ENCODE results near the gene RGS3.

The RGS3 gene

DNA sequence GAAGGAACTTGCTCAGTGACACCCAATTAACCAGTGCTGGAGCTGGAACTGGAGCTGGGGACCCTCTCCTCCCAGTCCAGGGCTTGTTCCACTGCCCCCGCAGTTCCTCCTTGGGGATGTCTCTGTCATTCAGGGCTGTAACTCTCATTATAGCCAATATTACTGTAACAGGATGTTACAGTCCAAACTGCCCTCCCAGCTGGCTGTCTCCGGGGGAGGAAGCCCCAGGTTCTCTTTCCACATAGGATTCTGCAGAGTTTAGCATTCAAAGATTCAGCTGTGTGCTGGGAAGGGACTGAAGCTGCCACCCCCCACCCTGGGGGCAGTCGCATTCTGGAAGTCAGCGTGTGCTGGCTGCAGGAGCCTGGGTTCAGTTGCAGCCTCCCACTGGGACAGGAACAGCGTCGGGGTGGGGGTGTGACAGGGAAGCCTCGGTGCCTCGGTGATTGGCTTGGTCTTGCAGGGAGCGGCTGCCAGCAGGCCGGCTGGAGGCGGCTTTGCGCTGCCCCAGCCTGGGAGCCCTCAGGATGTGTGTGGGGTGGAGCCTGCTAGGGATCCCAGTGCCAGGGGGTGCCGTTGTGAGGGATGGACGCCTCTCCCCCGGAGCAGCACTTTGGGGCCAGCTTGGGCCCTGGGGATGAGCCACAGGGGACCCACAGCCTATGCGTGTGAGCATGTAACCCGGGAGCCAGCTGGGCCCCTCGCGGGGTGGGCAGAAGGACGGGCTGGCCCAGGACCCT, 101.1 kb downstream of the RGS3 start:
- H3K4ac ChIP-seq (ENCODE audit: low read length): no peak overlapping the region
- peak overlapping the region; percentile 93 for H2AFZ ChIP-seq (ENCODE audit: low read length)
- no peak overlapping the region for H3K23ac ChIP-seq (ENCODE audit: low read depth, low read length, poor library complexity)
- H3K27me3 ChIP-seq (ENCODE audit: control insufficient read depth in 3 of 3, insufficient read depth in 3 of 3, low read depth in 1 of 3, low read length in 3 of 3): peaks cover 0 to 18% (median 0%) of the 10 kb centered on the region in 3 experiments
- H3K14ac ChIP-seq (ENCODE audit: low read length): no peak overlapping the region
- H3K36me3 ChIP-seq (replicated peaks in 1 of 2; ENCODE audit: control insufficient read depth in 2 of 2, insufficient read depth in 2 of 2, low read length in 2 of 2): no peaks in the 10 kb centered on the region
- H2BK15ac ChIP-seq (ENCODE audit: low read length): peak overlapping the region; percentile 65
- H3K9ac ChIP-seq (ENCODE audit: low read depth, low read length, poor library complexity): peak overlapping the region; percentile 76
- peak overlapping the region; percentile 58 for H3K4me2 ChIP-seq (ENCODE audit: insufficient read depth, low read length, poor library complexity, severe bottlenecking)
- peak overlapping the region; percentile 32 to 44 for H3K4me3 ChIP-seq (ENCODE audit: low read length in 2 of 2)
- H4K91ac ChIP-seq (ENCODE audit: low read depth, low read length, poor library complexity): no peak overlapping the region
- no peak overlapping the region for H2BK120ac ChIP-seq (ENCODE audit: low read depth, low read length)
- WGBS, 2 donors (ENCODE audit: extremely low coverage in 2 of 2, insufficient read length in 2 of 2, insufficient replicate concordance in 1 of 2): no CpG with 5 or more reads among the region's 20 CpGs
- no peak overlapping the region for H2AK5ac ChIP-seq (ENCODE audit: low read depth, low read length)
- no peak for DNase-seq (ENCODE audit: low spot score)
- no peak overlapping the region for H2BK5ac ChIP-seq (ENCODE audit: low read length)
- H3K79me1 ChIP-seq (ENCODE audit: low read depth, low read length): no peaks in the 10 kb centered on the region
- peak overlapping the region; percentile 88 for H3K18ac ChIP-seq (ENCODE audit: low read length)
- H3K4me1 ChIP-seq (ENCODE audit: control insufficient read depth in 2 of 2, insufficient read depth in 1 of 2, low read depth in 1 of 2, low read length in 2 of 2): peaks cover 20 to 24% of the 10 kb centered on the region in 2 donors
- no peak overlapping the region for H3K27ac ChIP-seq (replicated peaks; ENCODE audit: low read length)
- no peak overlapping the region for H4K8ac ChIP-seq (ENCODE audit: low read depth, low read length)
- H3K9me3 ChIP-seq (replicated peaks in 1 of 2; ENCODE audit: control insufficient read depth in 2 of 2, insufficient read depth in 1 of 2, low read depth in 1 of 2, low read length in 2 of 2): no peaks in the 10 kb centered on the region
- H2BK12ac ChIP-seq (ENCODE audit: low read length): no peak overlapping the region

DNA sequence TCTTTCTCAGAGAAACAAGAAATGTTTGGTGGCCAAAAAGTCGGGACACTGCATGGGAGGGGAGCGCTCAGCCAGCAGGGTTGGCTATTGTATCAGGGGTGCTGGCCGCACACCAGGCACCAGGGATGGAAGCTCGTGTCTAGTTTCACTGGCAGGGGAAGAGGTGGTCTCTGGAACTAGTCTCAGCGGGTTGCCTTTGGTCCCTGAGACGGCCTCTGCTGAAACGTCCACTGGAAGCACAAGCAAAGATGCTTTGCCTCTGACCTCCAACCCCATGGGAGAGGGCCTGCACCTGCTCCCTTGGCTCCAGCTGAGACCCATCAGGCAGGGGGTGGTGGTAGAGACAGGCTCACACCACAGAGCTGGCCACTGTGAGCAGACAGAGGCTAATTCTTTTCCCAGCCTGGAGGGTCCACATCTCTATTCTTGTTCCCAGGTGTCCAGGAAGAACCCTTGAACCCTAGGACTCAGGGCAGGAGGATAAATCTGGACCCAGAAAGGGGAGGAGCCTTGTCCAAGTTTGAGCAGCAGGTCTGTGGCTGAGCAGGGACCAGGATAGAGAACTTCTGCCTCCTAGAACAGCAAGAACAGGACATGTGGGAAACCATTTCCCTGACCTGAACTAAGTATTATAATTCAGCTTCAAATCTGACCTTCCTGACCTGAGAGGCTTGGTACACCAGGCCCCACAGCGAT, 102.6 kb downstream of the RGS3 start:
- H2BK5ac ChIP-seq (ENCODE audit: low read length): no peak overlapping the region
- no peaks in the 10 kb centered on the region for H3K9me3 ChIP-seq (replicated peaks in 1 of 2; ENCODE audit: control insufficient read depth in 2 of 2, insufficient read depth in 1 of 2, low read depth in 1 of 2, low read length in 2 of 2)
- H3K27ac ChIP-seq (replicated peaks; ENCODE audit: low read length): no peak overlapping the region
- H3K36me3 ChIP-seq (replicated peaks in 1 of 2; ENCODE audit: control insufficient read depth in 2 of 2, insufficient read depth in 2 of 2, low read length in 2 of 2): no peaks in the 10 kb centered on the region
- H2AFZ ChIP-seq (ENCODE audit: low read length): peak overlapping the region; percentile 6
- H2BK15ac ChIP-seq (ENCODE audit: low read length): no peak overlapping the region
- H3K18ac ChIP-seq (ENCODE audit: low read length): peak overlapping the region; percentile 34
- no peak overlapping the region for H4K8ac ChIP-seq (ENCODE audit: low read depth, low read length)
- no peak overlapping the region for H3K4ac ChIP-seq (ENCODE audit: low read length)
- H3K79me1 ChIP-seq (ENCODE audit: low read depth, low read length): no peaks in the 10 kb centered on the region
- no peak overlapping the region for H3K23ac ChIP-seq (ENCODE audit: low read depth, low read length, poor library complexity)
- no peak for DNase-seq (ENCODE audit: low spot score)
- no peak overlapping the region for H2BK120ac ChIP-seq (ENCODE audit: low read depth, low read length)
- peak overlapping the region in 1 of 2 donors; percentile 32 for H3K4me3 ChIP-seq (ENCODE audit: low read length in 2 of 2)
- no peak overlapping the region for H3K9ac ChIP-seq (ENCODE audit: low read depth, low read length, poor library complexity)
- no peak overlapping the region for H2AK5ac ChIP-seq (ENCODE audit: low read depth, low read length)
- H3K27me3 ChIP-seq (ENCODE audit: control insufficient read depth in 3 of 3, insufficient read depth in 3 of 3, low read depth in 1 of 3, low read length in 3 of 3): peaks cover 0 to 18% (median 0%) of the 10 kb centered on the region in 3 experiments
- H3K14ac ChIP-seq (ENCODE audit: low read length): no peak overlapping the region
- no peak overlapping the region for H2BK12ac ChIP-seq (ENCODE audit: low read length)
- no peak overlapping the region for H4K91ac ChIP-seq (ENCODE audit: low read depth, low read length, poor library complexity)
- H3K4me1 ChIP-seq (ENCODE audit: control insufficient read depth in 2 of 2, insufficient read depth in 1 of 2, low read depth in 1 of 2, low read length in 2 of 2): peaks cover 20 to 24% of the 10 kb centered on the region in 2 donors
- H3K4me2 ChIP-seq (ENCODE audit: insufficient read depth, low read length, poor library complexity, severe bottlenecking): no peak overlapping the region
- no CpG with 5 or more reads among the region's 8 CpGs for WGBS, 2 donors (ENCODE audit: extremely low coverage in 2 of 2, insufficient read length in 2 of 2, insufficient replicate concordance in 1 of 2)

DNA sequence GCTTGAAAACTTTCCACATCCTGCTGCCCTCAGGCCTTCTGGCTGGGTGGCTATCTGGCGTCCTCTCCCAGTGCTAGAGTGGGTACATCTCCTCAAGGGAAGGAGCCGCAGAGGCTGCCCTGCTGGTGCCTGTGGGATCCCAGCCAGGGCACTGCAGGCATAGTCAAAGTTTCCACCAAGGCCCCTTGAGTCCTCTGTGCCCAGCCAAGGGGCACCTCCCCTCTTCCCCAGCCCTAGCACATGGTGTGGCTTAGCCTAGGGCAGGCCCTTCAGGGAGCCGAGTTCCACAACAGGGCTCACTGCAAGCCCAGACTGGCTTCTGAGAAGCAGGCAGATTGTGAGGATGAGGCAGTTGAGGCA, 103.2 kb downstream of the RGS3 start:
- Histone ChIP-seq H3K4ac (ENCODE audit: low read length) (no peak overlapping the region), H3K14ac (ENCODE audit: low read length) (no peak overlapping the region), H3K4me2 (ENCODE audit: insufficient read depth, low read length, poor library complexity, severe bottlenecking) (no peak overlapping the region), H3K79me1 (ENCODE audit: low read depth, low read length) (no peaks in the 10 kb centered on the region), H3K4me3 (ENCODE audit: low read length in 2 of 2) (no peak overlapping the region), H2BK12ac (ENCODE audit: low read length) (no peak overlapping the region), H3K27me3 (ENCODE audit: control insufficient read depth in 3 of 3, insufficient read depth in 3 of 3, low read depth in 1 of 3, low read length in 3 of 3) (peaks cover 0 to 18% (median 0%) of the 10 kb centered on the region in 3 experiments), H4K8ac (ENCODE audit: low read depth, low read length) (no peak overlapping the region), H2BK120ac (ENCODE audit: low read depth, low read length) (no peak overlapping the region), H4K91ac (ENCODE audit: low read depth, low read length, poor library complexity) (no peak overlapping the region), H3K27ac (replicated peaks; ENCODE audit: low read length) (no peak overlapping the region), H2AK5ac (ENCODE audit: low read depth, low read length) (peak overlapping the region; percentile 83), H3K36me3 (replicated peaks in 1 of 2; ENCODE audit: control insufficient read depth in 2 of 2, insufficient read depth in 2 of 2, low read length in 2 of 2) (no peaks in the 10 kb centered on the region), H2BK15ac (ENCODE audit: low read length) (no peak overlapping the region), H3K9me3 (replicated peaks in 1 of 2; ENCODE audit: control insufficient read depth in 2 of 2, insufficient read depth in 1 of 2, low read depth in 1 of 2, low read length in 2 of 2) (no peaks in the 10 kb centered on the region), H3K18ac (ENCODE audit: low read length) (peak overlapping the region; percentile 80), H3K9ac (ENCODE audit: low read depth, low read length, poor library complexity) (no peak overlapping the region), H3K23ac (ENCODE audit: low read depth, low read length, poor library complexity) (peak overlapping the region; percentile 30), H2AFZ (ENCODE audit: low read length) (no peak overlapping the region), H3K4me1 (ENCODE audit: control insufficient read depth in 2 of 2, insufficient read depth in 1 of 2, low read depth in 1 of 2, low read length in 2 of 2) (peaks cover 20 to 24% of the 10 kb centered on the region in 2 donors), H2BK5ac (ENCODE audit: low read length) (no peak overlapping the region)
- no CpG with 5 or more reads among the region's 3 CpGs for WGBS, 2 donors (ENCODE audit: extremely low coverage in 2 of 2, insufficient read length in 2 of 2, insufficient replicate concordance in 1 of 2)
- DNase-seq (ENCODE audit: low spot score): no peak

DNA sequence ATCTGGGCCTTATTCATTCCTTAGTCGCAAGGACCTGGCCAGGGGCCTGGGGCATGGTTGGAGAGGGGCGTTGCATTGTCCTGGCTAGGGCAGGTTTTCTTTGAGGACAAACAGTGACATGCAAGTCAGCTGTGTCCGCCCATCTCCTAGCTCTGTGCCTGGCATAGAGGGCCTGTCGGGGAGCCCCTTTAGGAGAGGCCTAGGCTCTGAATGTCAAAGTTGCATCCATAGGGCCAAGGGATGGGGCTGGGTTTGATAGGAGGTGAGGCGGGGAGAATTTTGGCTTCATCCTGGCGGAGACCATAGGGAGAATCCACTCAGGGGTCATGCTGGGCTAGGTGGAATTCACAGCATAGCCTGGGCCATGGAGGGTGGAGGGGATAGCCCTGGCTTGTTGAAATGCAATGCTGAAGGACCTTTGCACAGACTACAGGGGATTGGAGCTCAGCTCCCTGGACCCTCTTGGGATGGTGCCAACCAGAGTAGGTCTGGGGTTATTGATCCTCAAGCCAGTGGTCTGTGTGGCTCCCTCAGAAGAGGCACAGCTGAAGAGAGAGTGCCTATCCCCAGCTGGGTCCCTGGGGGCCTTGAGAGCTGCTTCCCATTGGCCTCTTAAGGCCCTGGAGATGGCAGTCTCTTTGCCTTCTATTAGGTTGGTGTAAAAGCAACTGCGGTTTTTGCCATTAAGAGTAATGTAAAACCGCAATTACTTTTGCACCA, 104.0 kb downstream of the RGS3 start:
- H3K9ac ChIP-seq (ENCODE audit: low read depth, low read length, poor library complexity): no peak overlapping the region
- H3K79me1 ChIP-seq (ENCODE audit: low read depth, low read length): no peaks in the 10 kb centered on the region
- H3K14ac ChIP-seq (ENCODE audit: low read length): no peak overlapping the region
- H4K8ac ChIP-seq (ENCODE audit: low read depth, low read length): no peak overlapping the region
- H3K4me2 ChIP-seq (ENCODE audit: insufficient read depth, low read length, poor library complexity, severe bottlenecking): no peak overlapping the region
- H2AK5ac ChIP-seq (ENCODE audit: low read depth, low read length): no peak overlapping the region
- H3K27ac ChIP-seq (replicated peaks; ENCODE audit: low read length): no peak overlapping the region
- H3K27me3 ChIP-seq (ENCODE audit: control insufficient read depth in 3 of 3, insufficient read depth in 3 of 3, low read depth in 1 of 3, low read length in 3 of 3): peaks cover 0 to 18% (median 0%) of the 10 kb centered on the region in 3 experiments
- no peaks in the 10 kb centered on the region for H3K9me3 ChIP-seq (replicated peaks in 1 of 2; ENCODE audit: control insufficient read depth in 2 of 2, insufficient read depth in 1 of 2, low read depth in 1 of 2, low read length in 2 of 2)
- no peak overlapping the region for H2BK5ac ChIP-seq (ENCODE audit: low read length)
- no peak overlapping the region for H3K18ac ChIP-seq (ENCODE audit: low read length)
- H3K4ac ChIP-seq (ENCODE audit: low read length): no peak overlapping the region
- no peak overlapping the region for H4K91ac ChIP-seq (ENCODE audit: low read depth, low read length, poor library complexity)
- H3K4me3 ChIP-seq (ENCODE audit: low read length in 2 of 2): no peak overlapping the region
- H2BK120ac ChIP-seq (ENCODE audit: low read depth, low read length): no peak overlapping the region
- H2BK15ac ChIP-seq (ENCODE audit: low read length): no peak overlapping the region
- WGBS, 2 donors (ENCODE audit: extremely low coverage in 2 of 2, insufficient read length in 2 of 2, insufficient replicate concordance in 1 of 2): no CpG with 5 or more reads among the region's 8 CpGs
- H3K4me1 ChIP-seq (ENCODE audit: control insufficient read depth in 2 of 2, insufficient read depth in 1 of 2, low read depth in 1 of 2, low read length in 2 of 2): peaks cover 20 to 24% of the 10 kb centered on the region in 2 donors
- H3K23ac ChIP-seq (ENCODE audit: low read depth, low read length, poor library complexity): no peak overlapping the region
- no peaks in the 10 kb centered on the region for H3K36me3 ChIP-seq (replicated peaks in 1 of 2; ENCODE audit: control insufficient read depth in 2 of 2, insufficient read depth in 2 of 2, low read length in 2 of 2)
- H2AFZ ChIP-seq (ENCODE audit: low read length): no peak overlapping the region
- no peak overlapping the region for H2BK12ac ChIP-seq (ENCODE audit: low read length)
- no peak for DNase-seq (ENCODE audit: low spot score)
